NCI-H2196 (cell line): Measurements from ENCODE around the gene SKOR2.

Experiments
- DNase-seq: peaks from one replicate; lab custom pipeline; 2025; ENCODE audit not compliant: unreplicated experiment; lab: John Stamatoyannopoulos, UW

The SKOR2 gene

GRCh38 chr18:47260120-47260923 is 8.9 kb upstream of the SKOR2 start:
- no peak for DNase-seq

DNA sequence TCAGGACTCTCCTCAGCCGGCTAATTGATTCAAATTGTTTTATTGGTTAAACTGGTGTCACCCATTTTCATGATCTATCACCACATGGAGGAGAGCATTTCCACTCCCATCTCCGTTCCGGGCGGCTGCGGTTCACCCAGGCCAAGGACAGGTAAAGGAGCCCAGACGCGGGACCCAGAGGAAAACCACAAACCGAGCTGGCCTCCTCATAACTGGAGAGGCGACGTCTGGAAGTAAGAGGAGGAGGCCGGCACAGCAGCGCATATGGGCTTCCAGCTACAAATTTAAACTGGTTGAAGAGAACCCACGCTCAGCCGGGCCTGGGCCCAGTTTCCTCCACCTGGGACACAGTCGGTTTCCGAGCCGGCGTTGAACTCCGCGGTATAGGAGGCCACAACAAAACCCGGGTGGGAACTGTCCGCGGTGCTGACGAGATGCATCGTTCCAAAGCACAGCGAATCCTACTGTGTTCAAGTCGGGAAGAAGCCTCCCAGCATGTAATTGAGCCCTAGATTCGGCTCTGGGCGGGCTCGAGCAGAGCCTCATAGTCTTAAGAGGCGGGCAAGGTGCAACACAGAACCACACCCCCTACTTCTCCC is 3.0 kb upstream of the SKOR2 start:
- no peak for DNase-seq

DNA sequence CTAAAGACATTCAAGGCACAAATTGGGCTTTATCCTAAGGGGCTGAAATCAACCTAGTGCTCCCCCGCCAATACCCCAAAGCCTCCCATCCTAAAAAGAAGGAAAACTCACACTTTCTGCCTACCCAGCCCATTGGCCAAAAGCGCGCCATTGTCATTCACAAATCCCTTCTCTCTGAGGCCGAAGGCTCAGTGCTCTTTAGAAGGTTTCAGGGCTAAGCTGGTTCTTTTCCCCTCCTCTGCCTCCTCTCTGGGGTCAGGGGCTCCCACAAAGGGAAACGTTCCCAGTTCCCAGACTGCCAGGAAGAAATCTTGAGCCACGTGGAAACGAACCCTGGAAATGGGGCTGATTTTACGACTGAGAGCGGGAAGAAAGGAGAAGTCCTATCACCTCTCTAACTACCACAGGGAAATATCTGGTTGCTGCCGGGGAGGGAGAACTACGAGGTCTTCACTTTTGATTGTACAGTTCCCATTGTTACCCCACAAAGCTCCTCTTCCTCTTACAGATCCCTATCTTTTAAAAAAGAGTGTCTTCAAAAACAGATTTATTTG is 1.7 kb upstream of the SKOR2 start:
- DNase-seq = no peak

DNA sequence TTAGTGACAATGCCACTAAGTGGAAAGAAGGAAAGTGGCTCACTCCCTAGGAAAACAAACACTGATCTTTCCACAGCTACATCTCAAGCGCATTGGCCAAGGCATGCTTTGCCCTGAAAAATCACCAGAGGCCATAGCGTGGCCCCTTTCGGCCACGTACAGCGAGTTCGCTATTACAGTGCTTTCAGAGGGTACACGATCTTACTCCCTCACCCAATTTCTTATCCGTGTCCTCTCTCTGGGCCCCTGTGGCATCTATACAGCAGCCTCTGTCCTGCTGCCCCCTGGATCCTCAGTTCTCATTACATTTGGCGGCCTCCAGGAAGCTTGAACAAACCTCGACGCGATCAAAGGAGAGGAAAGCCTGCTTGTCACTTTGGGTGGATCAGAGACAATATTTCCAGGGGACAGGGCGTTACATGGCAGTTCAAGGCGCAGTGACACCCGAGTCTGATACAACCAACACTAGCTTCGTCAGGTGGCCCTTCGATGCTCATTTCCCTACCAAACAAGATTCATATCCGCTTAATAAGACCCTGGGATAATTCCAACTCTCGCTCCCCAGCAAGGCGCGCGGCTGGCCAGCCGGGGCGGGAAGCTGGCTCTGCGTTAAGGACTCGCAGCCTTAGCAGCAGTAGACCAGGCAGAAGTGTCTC is 941 bp downstream of the SKOR2 start:
- DNase-seq = no peak

DNA sequence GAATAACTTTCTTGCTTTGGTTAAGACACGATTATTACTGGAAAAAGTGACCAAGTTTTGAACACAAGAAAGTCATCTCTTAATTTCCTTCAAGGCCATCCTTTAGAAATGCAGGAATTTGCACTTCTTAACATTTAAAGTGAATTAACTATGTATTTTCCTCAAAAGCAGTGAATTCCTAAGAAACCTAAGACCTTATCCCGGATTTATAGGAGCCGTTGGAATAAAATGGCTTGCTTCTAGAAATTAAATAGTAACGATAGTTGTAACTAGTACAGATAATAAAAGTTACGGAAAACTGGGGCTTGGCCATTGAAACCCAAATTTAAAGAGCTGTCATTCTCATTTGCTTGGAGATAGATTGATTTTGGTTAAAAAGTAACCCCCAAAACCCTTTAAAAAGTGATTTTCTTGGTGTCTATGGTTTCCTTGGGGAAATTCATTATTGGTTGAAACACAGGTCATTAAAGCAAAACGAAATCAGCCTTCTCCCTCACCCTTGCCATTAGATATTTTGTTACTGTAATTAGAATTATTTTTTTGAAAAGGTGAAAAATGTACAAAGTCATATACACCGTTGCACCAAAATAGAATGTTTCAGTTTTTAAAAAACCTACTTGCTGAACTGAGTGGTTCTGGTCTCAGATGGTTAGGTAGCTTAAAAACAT is 2.0 kb downstream of the SKOR2 start:
- no peak for DNase-seq

DNA sequence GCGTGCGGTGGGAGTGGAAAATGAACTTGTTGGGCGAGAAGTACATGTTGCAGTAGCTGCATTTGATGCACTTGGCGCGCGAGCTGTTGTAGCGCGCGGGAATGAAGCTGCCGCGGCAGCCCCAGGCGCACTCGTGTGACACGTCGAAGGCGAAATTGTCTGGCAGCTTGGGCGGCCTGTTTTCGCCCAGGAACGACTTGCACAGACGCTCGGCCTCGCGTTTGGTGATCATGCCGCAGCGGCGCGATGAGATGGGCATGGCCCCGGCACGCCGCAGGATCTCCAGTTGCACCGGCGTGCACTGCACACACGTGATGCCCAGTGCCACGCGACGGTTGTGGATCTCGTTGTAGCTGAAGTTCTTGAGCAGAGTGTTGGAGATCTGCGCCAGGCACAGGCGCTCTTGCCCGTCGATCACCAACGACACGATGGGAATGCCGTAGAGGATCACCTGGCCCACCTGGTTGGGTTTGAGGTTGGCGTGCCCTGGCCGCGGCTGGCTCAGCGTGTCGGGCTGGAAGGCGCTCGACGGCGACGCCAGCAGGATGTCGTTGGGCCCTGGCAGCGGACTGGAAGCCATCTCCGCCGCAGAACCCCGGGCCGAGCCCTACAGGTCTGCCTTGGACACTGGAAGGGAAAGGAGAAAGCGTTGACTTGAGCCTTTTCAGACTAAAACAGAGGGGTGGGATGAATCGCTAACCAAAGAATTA is 2.7 kb downstream of the SKOR2 start:
- DNase-seq = no peak

GRCh38 chr18:47248115-47248603 is 3.3 kb downstream of the SKOR2 start:
- no peak for DNase-seq

GRCh38 chr18:47247416-47248114 is 3.9 kb downstream of the SKOR2 start:
- no peak for DNase-seq

DNA sequence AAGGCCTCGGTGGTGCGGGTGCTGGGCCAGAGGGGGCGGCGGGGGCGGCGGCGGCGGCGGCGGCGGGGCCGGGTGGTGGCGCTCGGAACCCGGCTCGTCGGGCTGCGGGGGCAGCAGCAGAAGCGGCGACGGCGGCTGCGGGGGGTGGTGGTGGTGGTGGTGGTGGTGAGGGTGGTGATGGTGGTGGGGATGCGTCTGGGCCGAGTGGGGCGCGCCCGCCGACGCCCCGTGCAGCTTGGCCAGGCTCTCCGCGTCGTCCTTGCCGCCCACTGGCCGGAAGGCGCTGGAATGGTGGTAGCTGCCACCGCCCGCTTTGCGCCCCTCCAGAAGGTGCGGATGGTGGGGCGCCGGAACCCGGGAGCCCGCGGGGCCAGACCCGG is 4.4 kb downstream of the SKOR2 start:
- no peak for DNase-seq

GRCh38 chr18:47246027-47246971 is 5.2 kb downstream of the SKOR2 start:
- DNase-seq = no peak

DNA sequence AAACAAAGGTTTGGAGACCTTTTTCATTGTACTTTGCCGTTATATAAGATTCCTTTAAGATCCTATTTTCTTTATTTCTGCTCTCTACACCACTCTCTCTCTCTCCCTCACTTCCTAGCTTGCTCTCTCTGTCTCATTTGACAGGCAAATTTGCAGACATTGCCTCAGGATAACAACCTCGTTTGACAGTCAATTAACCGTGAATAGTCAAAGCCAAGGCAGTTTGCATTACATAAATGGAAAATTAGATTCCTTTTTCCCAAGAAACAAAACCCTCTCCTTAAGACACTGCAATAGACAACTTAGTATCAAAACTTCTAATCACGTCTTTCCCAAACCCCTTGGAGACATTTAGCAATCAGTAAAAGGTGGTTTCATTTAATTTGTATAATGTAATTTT is 7.4 kb downstream of the SKOR2 start:
- DNase-seq = no peak

GRCh38 chr18:47235096-47235495 is 16.4 kb downstream of the SKOR2 start:
- DNase-seq = no peak

DNA sequence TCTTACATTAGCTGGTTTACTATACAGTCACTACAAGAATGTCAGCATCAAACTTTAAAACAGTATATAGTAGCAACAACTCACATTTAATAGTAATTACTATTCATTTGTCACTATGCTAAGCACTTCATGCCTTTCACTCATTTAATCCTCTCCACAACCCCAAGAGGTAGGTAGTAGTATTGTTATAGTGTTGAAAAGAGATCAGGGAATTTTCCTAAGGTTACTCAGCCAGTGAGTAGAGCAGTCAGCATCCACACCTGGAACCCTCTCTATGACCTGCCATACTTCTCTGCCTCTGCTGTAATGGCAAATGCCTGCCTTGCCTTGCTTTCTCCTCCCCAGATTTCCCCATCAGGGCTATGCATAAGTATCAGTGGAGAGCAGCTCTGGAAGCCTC is 24.8 kb downstream of the SKOR2 start:
- DNase-seq = no peak

- peak; percentile 37 for DNase-seq
Observed at GRCh38 chr18:47215554-47216138, 35.8 kb downstream of the SKOR2 start.

DNA sequence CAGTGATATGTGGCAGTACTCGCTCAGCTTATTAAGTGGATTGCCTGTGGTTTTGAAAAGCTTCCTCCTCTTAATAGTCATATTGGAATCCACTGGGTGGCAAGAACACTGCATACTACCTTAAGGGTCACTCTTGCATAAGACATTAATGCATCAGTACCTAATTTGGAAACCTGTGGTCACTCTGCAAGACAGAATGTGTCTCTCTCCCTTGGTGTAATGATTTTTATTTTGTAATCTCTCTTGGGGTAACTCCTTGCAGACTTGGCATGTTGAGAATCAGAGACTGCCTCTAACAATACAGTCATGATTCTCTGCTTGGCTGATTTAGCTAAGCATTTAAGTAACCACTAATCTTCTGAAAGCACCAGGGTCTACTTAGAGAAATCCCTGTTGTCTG is 42.3 kb downstream of the SKOR2 start:
- DNase-seq = no peak

- no peak for DNase-seq
Observed at GRCh38 chr18:47206945-47207637, 44.4 kb downstream of the SKOR2 start.

DNA sequence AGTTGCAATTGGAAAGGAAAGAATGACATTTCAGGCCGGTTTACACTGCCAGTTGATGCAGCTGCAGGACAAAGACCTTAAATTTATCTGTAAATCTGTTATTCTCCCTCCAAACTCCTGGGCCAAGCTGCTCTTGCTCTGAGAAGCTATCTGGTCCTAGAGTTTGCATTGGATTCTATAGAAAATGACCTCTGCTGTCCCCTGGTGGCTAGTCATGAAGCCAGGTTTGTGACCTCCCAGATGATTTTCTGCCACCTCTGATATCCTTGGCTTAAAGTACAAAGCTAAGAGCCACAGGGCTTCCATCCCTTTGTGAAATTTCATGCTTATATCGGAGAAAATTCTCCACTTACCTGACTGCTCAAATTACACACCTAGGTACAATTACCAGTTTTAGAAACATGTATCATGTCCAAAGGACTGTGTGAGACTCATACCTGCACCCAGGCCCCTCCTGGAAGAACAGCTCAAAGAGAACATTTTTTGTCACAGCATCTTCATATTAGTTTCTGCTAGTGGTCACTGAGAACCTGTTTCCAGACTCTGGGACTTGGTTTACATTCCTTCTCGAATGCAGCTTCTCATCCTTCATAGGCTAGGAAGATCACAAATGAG is 46.4 kb downstream of the SKOR2 start:
- peak; percentile 52 for DNase-seq
